Hepatocyte (in vitro differentiated cells): ENCODE data around the gene C1orf122.

Experiments
- CTCF ChIP-seq: fragments of 200-600 bp; sonication (generic); IDR thresholded peaks from 2 replicates; pipeline ENCODE4 v1.5.1; 2016; ENCODE audit warnings: antibody characterized with exemption, mild to moderate bottlenecking; ENCODE audit not compliant: poor library complexity
- EZH2 ChIP-seq: fragments of 200-600 bp; sonication (generic); IDR thresholded peaks from 2 replicates; pipeline ENCODE4 v1.6.1; 2016; ENCODE audit warnings: antibody characterized with exemption, mild to moderate bottlenecking, borderline replicate concordance
- EZH2phosphoT487 ChIP-seq: fragments of 200-600 bp; sonication (generic); IDR thresholded peaks from one replicate; pipeline ENCODE4 v1.6.1; 2018; ENCODE audit warnings: antibody characterized with exemption, mild to moderate bottlenecking, low read depth, moderate library complexity; ENCODE audit not compliant: unreplicated experiment, severe bottlenecking

GRCh38 chr1:37761416-37762095 is 46.0 kb upstream of the C1orf122 start:
- TF ChIP-seq CTCF: no peak
- TF ChIP-seq EZH2: no peak
- no peak for TF ChIP-seq EZH2phosphoT487
